ENCODE measurements around the gene TST. TPM values are rescaled to one million over a fixed set of nuclear protein-coding genes. Genes with fewer than 3 reads are reported as not detected.

Gene TST
- total and polyA plus RNA-seq, 2 of the 8 experiments (the other 6 are each of a cell fraction or from before 2014, with no cell fraction given): 22.6 to 61.6 TPM

GRCh38 chr22:37061611-37062375, 42.5 kb upstream of the TST start (continued):
- TF ChIP-seq GTF2F1 (IDR thresholded peaks at IDR 0.05; ENCODE audit: borderline replicate concordance, low read depth, low read length) (no peak), MAX (IDR thresholded peaks at IDR 0.05) (no peak), TEAD4 (IDR thresholded peaks at IDR 0.05; ENCODE audit: low read depth, low read length) (no peak), JUND (IDR thresholded peaks at IDR 0.05; ENCODE audit: low read length) (no peak), SUZ12 (IDR thresholded peaks at IDR 0.05; ENCODE audit: low read length) (no peak), CHD7 (IDR thresholded peaks at IDR 0.05; ENCODE audit: insufficient replicate concordance, low read length) (no peak), SIRT6 (IDR thresholded peaks at IDR 0.05; ENCODE audit: low read length) (no peak)

Data from H1 (cell line).